Psoas muscle (tissue), 8 donors: ENCODE results near the gene LRRC56. TPM values are rescaled to one million over a fixed set of nuclear protein-coding genes. Genes with fewer than 3 reads are reported as not detected.
A peak's percentile ranks its signal among the peaks of the same experiment; 100 is the strongest.

ENCODE experiments used
- ATAC-seq, 4 donors: fragments of 200-7000 bp; cut with Tn5 transposase; one replicate each; pipeline ENCODE4 v1.9.1; 2020; ENCODE audit warnings: moderate library complexity in 3 of 4, mild to moderate bottlenecking in 2 of 4
- DNase-seq, 2 donors: peaks; one replicate each; pipeline ENCODE4 v3.0.0-alpha.2; 2020
- H3K27ac ChIP-seq: fragments of 200-600 bp; one replicate; pipeline ENCODE4 v1.8.0; 2022
- H3K27me3 ChIP-seq, 3 donors: fragments of 200-600 bp in 1 of 3; one replicate each; pipeline versions ENCODE4 v1.6.1 to v1.8.0; 2013 to 2022; ENCODE audit warnings: low read length in 2 of 3, mild to moderate bottlenecking in 2 of 3, moderate library complexity in 1 of 3; ENCODE audit not compliant: insufficient read depth in 3 of 3
- H3K36me3 ChIP-seq, 2 donors: fragments of 200-600 bp in 1 of 2; one replicate each; pipeline versions ENCODE4 v1.6.1 to v1.8.0; 2013 to 2022; ENCODE audit warnings: low read depth in 1 of 2, mild to moderate bottlenecking in 1 of 2, moderate library complexity in 1 of 2; ENCODE audit not compliant: insufficient read depth in 1 of 2
- H3K4me1 ChIP-seq: fragments of 200-600 bp; one replicate; pipeline ENCODE4 v1.8.0; 2022
- H3K4me3 ChIP-seq: fragments of 200-600 bp; one replicate; pipeline ENCODE4 v1.8.0; 2022; ENCODE audit warnings: mild to moderate bottlenecking
- H3K9me3 ChIP-seq: fragments of 200-600 bp; one replicate; pipeline ENCODE4 v1.8.0; 2022
- CTCF ChIP-seq: fragments of 200-600 bp; IDR thresholded peaks from one replicate; pipeline ENCODE4 v1.8.0; 2022; ENCODE audit warnings: antibody characterized with exemption
- WGBS, 3 donors: extraction: QIAGEN DNeasy Blood & Tissue Kit; methylation state at CpG; one replicate each; pipeline versions ENCODE4 v1.1.6 to v1.1.7; 2013; 5-methylcytosine and 5-hydroxymethylcytosine counted together
- intact Hi-C, 2 donors: fragments of 100-400 bp; cut with DNase I; formaldehyde crosslinking; loops; one replicate each; pipeline versions ENCODE4 v1.11.0 to v1.14.2; 2022
- polyA plus RNA-seq, 3 donors: library from polyadenylated mRNA; stranded (reverse); fragments of 200-250 nt; gene quantifications; one replicate each; pipeline ENCODE4 v1.2.3, GENCODE V29; 2013
- total RNA-seq, 4 donors: library from RNA; stranded (reverse); fragmentation: NEBNext Ultra II Directional in 2 of 4; extraction: Animal tissue kit (Norgen Biotek cat#: 25700) in 2 of 4; gene quantifications; one replicate each; pipeline versions ENCODE4 v1.2.1 to v1.2.4, GENCODE V29; 2021 to 2023
- donor health status: healthy with polysubstance abuse.
- donor health status: DM: no; HTN: no; CAD: no; lungs with moderate emphysema.
- donor health status: Bipolar disorder and iron deficiency.
- donor health status: healthy.
- donor health status: DM: yes; HTN: yes; CAD: no.
- donor health status: DM: no; HTN: no; CAD: no.
- donor health status: DM: no; HTN: no; CAD: no.
- donor health status: DM: yes; HTN: yes; CAD: no.

The LRRC56 gene
- total and polyA plus RNA-seq, 7 donors: 0.30 to 0.84 (median 0.54) TPM; not detected in 1

- H3K9me3 ChIP-seq: no peaks in the 10 kb centered on the region
- DNase-seq (no peak), ATAC-seq (no peak)
- peaks cover 0 to 29% of the 10 kb centered on the region in 2 donors for H3K36me3 ChIP-seq
- H3K4me1 ChIP-seq: peaks cover 30% of the 10 kb centered on the region
- peak overlapping the region; percentile 90 for H3K27ac ChIP-seq
- 1% methylated on average over 52 of the region's 56 CpGs; no CpG with 5 or more reads in 2 of the 3 donors for WGBS, 3 donors
- peak overlapping the region; percentile 73 for H3K4me3 ChIP-seq
- intact Hi-C loops: no loop called here
- peaks cover 0 to 16% (median 0%) of the 10 kb centered on the region in 3 donors for H3K27me3 ChIP-seq
- TF ChIP-seq CTCF: no peak
These were observed 2.2 kb upstream of the LRRC56 start for GRCh38 chr11:535210-535518.

- TF ChIP-seq CTCF: no peak
- Histone ChIP-seq H3K4me3 (peak within 1 kb of the TSS; percentile 81), H3K9me3 (no peaks in the 10 kb centered on the region), H3K36me3 (peaks cover 0 to 29% of the 10 kb centered on the region in 2 donors), H3K27ac (peak within 1 kb of the TSS; percentile 90), H3K27me3 (peaks cover 0 to 16% (median 0%) of the 10 kb centered on the region in 3 donors), H3K4me1 (peaks cover 30% of the 10 kb centered on the region)
- ATAC-seq (peak; percentile 85 to 93 (median 91)), DNase-seq (peak; percentile 94 to 97)
- intact Hi-C loops: no loop called here
- WGBS, 3 donors: 2 to 7% (median 6%) methylated on average over 41 to 97 of the region's 97 CpGs
These were observed 1.5 kb upstream of the LRRC56 start, which contains the start of gene HRAS for GRCh38 chr11:535519-536454. HRAS (minus strand) TSS chr11:535576.

- Histone ChIP-seq H3K4me1 (peaks cover 27% of the 10 kb centered on the region), H3K27ac (no peak overlapping the region), H3K36me3 (peaks cover 0 to 11% of the 10 kb centered on the region in 2 donors), H3K4me3 (peak overlapping the region; percentile 81), H3K27me3 (peaks cover 0 to 16% (median 0%) of the 10 kb centered on the region in 3 donors), H3K9me3 (no peaks in the 10 kb centered on the region)
- 44 to 55% (median 53%) methylated on average over 19 of the region's 19 CpGs for WGBS, 3 donors
- DNase-seq (peak in 1 of 2 donors; percentile 50), ATAC-seq (no peak)
- intact Hi-C loops: no loop called here
- no peak for TF ChIP-seq CTCF
These were observed 499 bp downstream of the LRRC56 start for GRCh38 chr11:537622-538430.

- intact Hi-C loops: no loop called here
- Histone ChIP-seq H3K4me3 (no peak overlapping the region), H3K9me3 (no peaks in the 10 kb centered on the region), H3K27ac (no peak overlapping the region), H3K36me3 (peaks cover 0 to 3% of the 10 kb centered on the region in 2 donors), H3K27me3 (peaks cover 0 to 16% (median 0%) of the 10 kb centered on the region in 3 donors), H3K4me1 (peaks cover 25% of the 10 kb centered on the region)
- no peak for TF ChIP-seq CTCF
- 85 to 89% (median 87%) methylated on average over 20 of the region's 20 CpGs for WGBS, 3 donors
- ATAC-seq (no peak), DNase-seq (no peak)
These were observed 1.2 kb downstream of the LRRC56 start for GRCh38 chr11:538431-539051.
